Stimulated activated CD4-positive, alpha-beta T cell treated with anti-CD3 and anti-CD28 coated beads, TNF-alpha, amount 100 ng/mL, for 48 hours (primary cell): Measurements from ENCODE around the gene FRMD4B.
"Not testable (repeated sequence)": the region's sequence is repeated elsewhere in the genome, so short reads cannot be mapped to it uniquely, and the experiment has no call there.

Source experiments
- DNase-seq, 3 donors: peaks; one replicate each; pipeline ENCODE4 v3.0.0-alpha.2; 2020; ENCODE audit warnings: low read depth in 3 of 3

FRMD4B gene

DNA sequence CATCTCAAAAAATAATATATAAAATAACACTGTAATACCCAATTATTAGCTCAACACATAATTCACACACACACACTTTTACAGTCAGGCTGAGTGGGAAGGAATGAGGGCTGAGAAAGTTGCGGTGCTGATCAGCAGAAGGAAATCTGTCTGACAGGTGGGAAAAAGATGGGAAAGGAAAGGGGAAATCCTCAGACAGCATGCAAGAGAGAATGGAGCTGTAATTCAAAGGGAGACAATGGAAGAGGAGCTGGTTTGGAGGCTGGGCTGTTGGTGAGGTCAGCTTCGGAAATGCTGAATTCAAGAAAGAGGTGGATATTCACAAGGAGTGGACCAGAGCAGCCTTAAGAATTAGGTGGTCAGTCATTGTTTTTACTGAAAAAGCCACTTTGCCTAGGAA, 141.8 kb downstream of the FRMD4B start:
- DNase-seq: no peak

DNA sequence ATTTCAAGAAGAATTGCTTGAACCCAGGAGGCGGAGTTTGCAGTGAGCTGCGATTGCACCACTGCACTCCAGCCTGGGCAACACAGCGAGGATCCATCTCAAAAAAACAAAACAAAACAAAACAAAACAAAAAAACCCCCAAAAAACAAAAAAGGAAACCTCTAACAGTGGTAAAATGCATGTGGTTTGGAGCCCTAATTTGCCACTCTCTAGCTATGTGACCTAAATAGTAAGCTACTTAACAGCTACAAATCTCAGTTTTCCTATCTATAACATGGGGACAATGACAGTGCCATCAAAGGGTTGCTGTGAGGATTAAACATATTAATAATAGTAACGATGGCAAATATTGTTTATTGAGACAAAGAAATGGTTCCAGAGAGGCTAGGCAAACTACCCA, 144.1 kb downstream of the FRMD4B start:
- no peak for DNase-seq

DNA sequence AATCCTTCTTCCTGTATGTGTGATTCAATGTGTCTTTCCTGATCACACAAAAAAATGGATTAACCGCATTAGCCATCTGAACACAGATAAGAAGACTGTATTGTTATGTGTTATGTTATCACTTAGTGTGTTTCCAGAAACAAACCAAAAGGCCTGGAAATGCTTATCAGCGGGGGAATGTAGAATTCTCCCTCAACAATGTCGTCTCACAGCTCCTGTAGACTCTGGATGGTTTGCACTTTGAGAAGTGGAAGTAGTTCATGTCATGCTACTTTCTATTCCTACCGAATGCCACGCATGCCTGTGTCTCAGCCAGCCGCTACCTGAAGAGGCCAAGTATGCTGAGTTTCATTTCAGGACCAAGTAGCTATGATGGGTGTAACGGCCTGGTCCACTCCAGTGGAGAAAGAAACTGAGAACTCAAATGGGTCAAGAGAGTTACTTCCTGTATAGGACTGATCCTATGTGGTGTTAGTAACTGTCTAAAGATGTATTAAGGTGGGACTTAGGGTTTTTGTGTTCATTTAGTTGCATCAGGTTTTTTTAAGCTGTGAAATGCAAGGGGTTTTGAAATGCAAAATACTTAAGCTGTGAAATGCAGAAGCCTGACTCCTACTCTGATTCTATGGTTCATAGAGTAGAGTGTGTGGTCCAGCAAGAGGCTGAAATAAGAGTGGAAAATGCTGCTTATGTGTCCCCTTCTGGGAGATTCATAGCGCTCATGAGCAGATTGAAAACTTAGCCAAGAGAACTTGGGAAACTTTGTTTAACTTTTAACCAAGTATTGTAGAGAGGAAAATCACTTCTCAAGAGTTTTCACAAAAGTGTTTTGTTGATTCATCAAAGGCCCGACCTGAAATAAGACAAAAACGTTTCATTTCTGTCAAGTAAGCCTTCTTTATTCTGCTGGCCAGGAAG, 145.0 kb downstream of the FRMD4B start:
- no peak for DNase-seq

DNA sequence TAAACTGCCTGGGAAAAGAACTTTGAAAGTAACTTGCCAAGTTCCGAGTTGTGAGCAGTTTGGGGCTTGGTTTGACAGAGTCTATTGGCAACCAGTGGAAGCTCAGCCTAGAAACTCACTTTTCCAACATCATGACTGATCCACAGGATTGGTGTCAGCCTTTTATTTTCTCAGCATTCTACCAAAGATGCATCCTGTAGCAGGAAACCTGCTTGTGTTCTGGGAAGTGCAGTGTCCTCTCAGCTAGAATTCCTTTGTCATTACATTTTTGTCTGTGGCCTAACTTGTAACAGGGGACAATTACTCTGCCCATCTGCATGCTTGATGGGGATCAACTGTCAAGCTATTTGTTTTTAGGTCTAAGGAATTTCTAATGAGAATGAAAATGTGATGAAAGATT, 146.8 kb downstream of the FRMD4B start:
- DNase-seq: no peak

DNA sequence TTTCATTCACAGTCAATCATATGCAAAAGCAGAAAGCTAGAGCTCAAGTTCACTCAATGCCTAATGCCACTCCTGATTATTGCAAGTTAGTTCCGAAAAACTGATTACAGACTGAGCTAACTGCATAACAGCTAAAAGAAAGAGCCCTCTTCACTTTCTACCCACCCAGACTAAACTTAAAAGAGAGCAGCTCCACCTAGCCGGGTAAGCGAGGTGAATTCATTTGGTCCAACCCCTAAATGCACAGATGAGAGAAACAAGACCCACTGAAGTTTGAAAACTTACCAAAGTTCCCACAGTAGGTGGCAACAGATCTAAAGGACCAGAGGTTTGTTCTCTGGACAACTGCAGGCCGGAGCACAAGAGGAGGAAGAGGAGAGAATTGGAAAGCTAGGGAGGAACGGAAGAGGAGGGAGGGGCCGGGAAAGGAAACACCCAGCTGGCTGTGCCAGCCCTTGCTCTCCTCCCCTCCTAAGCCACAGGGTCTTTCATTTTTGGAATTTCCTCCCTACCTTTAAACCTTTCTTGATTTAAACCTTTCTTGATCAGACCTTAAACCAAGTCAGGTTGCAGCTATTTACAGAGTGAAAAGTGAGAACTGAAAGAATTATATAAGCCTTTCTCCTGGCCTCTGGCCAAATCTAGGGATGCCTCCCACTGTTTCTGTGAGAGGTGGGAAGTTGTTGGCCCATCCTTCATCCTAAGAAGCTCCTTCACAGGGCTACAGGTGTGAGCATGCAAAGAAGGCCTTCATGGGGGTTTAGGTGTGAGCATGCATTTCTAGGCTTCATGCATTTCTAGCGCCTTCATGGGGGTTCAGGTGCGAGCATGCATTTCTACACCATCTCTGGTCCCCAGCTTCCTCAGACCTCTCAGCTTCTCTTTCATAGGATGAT, 148.8 kb downstream of the FRMD4B start:
- no peak for DNase-seq

DNA sequence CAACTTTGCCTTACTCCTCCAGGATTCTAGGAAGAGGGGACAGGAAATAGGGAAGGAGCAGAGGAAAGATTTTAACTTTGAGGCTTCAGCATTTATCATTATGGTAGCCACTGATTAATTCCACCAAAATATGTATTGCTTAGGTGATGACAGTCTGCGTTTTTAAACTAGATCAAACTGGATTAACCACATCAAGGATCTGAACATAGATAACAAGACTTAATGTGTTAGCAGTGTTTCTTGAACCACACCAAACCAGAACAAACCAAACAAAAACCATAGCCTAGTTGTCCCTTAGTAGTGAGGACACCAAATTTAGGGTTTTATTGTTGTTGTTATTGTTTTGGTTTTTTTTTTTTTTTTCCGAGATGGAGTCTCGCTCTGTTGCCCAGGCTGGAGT, 150.0 kb downstream of the FRMD4B start:
- DNase-seq: no peak

DNA sequence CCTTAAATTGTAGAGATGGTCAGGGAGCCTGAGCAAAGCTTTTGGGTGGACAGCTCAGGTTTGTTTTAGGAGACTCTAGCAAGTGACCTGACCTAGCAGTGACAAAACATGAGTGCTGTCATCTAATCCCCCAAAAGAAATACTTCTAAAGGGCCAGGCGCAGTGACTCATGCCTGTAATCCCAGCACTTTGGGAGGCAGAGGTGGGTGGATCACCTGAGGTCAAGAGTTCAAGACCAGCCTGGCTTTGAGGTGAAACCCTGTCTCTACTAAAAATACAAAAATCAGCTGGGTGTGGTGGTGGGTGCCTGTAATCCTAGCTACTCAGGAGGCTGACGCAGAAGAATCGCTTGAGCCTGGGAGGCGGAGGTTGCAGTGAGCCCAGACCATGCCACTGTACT, 150.7 kb downstream of the FRMD4B start:
- not testable (repeated sequence) for DNase-seq

DNA sequence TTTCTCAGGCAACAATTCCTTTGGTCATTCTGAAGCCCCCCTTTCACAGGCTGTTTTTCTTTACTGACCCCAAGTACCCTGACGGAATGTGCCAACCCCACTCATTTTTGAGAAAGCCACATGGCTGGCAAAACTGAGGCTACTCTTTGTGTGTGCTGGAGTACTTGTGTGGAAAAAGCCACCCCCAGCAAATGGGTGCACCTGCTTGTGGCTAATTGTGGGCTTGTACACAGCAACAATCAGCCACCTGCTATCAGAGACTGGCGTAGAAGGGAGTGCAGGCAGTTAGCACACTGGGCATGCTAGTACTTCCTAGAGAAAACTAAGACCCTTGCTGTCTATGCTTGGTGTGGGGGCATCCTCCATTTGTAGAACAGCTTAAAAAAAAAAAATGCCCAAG, 153.4 kb downstream of the FRMD4B start:
- no peak for DNase-seq

DNA sequence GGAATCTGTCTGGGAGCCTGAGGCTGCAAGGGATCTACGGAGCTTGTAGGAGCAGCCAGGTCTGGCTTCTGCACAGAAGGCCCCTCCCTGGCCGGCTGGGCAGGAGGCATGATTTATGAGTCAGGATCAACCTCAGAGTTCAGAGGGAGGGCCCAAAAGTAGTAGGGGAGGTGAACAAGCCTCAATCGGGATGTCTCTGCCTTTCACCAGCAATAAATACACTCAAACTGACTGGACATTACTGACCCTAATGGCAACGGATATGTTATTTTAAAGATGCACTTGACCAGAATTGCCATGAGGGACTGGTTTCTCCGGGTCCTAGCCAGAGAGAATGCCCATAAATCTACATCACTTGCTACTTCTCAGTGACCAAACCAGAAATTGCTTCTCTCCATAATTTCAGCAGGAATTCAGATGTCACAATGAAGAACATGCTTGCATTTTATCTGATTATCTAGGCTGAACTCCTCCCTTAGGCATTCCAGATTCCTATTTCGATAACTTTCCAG, 153.9 kb downstream of the FRMD4B start:
- no peak for DNase-seq

DNA sequence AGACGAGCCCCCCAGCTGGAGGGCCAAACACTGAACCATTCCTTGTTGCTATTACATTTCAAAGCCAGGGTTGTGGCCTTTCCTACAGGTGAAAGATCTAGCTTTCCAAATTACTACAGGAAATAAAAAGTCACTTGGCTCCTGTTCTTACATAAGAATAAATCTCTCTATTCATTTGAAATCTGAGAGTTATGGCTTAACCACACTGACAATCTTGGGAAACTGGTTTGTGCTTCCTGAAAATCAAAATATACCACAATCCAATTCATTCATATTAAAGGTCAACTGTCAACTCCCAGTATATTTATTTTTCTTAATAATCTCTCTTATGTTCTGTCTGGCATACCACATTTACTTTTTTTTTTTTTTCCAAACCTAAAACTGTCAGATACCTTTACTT, 159.8 kb downstream of the FRMD4B start:
- DNase-seq: no peak

DNA sequence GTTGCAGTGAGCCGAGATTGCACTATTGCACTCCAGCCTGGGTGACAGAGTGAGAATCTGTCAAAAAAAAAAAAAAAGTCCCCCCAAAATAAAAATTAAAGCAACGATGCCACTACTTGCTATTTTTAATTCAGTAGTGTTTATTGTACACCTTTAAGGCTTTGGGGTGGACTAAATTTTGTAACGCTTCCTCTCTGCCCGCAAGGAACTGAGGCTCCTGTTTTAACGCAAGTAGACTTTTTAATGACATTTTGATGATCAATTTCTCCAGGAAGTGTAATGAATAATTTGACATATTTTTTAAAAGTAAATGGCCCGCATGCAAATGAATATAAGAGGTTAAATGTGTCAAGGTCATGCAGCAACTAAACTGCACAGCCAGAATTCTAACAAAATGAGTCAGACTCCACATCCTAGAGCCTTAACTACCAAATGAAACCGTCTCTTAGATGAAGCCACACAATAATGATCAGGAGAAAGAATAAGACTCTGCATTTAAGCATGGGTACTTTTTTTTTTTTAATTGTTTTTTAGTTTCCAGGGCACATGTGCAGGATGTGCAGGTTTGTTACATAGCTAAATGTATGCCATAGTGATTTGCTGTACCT, 166.7 kb downstream of the FRMD4B start:
- no peak for DNase-seq

DNA sequence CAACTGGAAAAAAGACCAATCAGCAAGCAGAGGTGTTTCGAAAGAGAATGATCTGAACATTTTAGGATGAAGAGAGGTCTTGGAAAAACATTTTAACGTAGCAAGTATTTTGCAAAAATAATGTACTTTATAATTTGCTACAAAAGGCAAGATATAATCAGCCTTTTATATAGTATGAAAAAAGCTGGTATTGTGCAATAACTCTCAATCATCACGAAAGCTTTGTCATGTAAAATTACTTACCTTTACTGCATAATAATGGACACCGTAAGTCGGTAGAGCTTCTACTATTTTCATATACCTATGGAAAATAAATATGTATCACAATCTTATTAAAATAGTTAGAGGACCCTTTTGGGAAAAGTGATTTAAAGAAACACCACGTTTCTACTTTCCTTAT, 167.8 kb downstream of the FRMD4B start:
- DNase-seq: no peak

DNA sequence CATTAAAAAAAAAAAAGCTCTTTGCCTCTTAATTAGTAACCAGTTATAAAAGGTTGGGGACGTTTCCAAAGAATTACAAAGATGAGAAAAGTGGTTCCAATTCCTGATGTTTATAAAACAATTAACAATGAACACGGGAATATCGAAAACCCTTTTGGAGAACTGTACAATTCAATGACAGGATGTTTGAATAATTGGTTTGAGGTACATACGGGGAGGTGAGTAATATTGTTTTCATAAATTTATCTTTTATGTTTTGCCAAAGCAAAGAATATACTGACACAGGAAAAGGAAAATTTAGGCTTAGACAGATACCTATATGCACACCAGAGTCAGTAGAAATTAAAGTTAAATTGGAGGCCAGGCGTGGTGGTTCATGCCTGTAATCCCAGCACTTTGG, 168.9 kb downstream of the FRMD4B start:
- DNase-seq: no peak

DNA sequence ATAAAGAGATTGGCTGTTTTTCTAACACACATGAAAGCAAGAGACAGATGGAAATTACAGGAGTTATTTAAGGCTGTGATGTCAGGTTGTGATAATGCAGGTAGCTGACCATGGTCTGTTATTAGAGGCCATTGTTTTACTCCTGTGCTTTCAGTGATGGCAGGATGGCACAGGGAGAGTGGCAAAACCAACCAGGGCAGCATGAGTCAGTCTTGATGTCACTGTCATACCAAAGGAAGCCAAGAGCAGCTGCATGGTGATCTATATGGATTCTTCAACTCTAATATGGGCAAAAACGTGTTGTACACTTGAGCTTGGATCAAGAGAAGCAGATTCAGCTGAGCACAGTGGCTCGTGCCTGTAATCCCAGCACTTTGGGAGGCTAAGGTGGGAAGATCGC, 171.6 kb downstream of the FRMD4B start:
- DNase-seq: no peak

DNA sequence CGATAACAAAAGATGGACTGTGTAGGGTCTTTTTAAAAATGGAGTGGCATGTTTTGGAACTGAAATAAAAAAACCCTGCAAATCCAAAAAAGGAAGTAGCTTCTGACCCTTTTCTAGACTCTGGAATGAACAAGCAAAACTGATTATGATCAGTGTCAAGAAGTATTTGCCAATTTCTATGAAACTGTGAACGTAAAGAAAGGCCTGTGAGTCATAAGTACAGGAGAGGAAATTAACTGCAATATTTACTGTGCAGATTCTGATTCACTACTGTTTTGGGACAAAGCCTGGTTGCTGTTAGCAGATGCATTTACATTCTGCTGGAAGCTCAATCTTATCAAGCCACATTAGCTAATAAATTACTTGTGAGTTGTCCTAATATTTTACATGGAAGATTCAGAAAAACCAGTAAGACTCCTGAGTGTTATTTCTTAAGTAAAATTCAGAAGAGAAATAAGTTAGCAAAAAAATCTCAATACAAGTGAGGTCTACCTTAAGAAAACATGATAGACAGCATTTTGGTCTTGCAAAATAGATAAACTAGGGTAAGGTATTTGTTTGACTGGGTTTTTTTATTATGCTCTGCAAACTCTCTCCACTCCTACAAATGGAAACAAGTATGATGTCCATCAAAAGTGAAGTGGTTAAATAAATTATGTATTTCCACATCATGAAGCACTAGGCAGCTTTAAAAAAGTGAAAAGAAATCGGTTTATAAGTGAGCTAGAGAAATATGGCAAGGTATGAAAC, 173.3 kb downstream of the FRMD4B start:
- DNase-seq: no peak

DNA sequence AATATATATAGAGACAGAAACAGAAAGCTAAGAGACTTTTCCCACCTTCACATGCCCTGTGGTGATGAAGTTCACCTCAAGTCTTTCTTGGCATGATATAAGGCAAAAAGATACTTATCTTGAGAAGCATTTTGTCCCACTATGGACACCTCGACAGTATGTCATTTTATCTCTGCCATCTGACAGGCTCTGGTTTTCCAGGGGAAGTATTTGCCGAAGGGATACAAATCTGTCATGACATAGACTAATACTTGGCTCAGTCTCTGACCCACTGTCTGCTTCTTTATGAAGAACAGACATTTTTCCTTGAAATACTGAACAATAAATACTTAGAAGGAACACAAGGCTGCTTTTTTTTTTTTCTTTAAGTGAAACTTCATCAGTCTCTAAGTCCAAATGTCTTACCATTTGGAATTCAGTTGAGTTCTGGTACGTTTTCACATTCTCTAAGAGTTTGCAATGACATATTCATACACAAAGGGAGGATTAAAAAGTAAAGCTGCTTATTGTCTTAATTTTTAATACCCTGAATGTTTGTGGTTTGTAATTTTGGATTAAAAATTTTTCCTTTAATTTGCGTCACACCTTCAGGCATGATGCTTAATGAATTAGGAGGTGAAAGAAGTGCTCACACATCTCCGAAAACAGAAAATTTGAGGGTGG, 175.7 kb downstream of the FRMD4B start:
- no peak for DNase-seq

DNA sequence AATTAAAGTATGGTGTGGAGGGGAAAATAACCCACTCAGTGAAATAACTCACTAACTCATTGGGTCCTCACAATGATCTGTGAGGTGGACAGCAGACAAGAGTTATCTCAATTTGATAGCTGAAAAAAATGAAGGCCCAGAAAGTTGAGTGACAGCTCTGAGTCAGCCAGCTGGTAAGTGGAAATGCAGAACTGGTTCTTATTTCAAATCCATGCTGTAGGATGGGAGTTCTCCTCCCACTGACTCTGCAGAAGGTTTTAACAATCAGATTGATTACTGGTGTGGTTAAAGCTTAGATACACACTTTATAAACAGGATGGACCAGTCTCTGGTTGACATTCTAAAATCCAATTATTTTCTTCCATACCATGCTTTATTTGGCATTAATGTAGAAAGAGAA, 176.5 kb downstream of the FRMD4B start:
- DNase-seq: no peak

DNA sequence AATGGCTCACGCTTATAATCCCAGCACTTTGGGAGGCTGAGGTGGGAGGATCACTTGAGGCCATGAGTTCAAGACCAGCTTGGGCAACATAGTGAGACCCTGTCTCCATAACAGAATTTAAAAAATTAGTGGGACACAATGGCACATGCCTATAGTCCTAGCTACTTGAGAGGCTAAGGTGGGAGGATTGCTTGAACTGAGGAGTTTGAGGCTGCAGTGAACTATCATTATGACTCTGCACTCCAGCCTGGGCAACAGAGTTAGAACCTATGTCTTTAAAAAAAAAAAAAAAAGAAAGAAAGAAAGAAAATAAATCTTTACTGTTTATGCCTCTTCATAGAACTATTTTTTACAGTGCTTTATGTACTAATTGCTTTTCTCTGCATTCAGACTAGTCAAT, 178.9 kb downstream of the FRMD4B start:
- DNase-seq: no peak

DNA sequence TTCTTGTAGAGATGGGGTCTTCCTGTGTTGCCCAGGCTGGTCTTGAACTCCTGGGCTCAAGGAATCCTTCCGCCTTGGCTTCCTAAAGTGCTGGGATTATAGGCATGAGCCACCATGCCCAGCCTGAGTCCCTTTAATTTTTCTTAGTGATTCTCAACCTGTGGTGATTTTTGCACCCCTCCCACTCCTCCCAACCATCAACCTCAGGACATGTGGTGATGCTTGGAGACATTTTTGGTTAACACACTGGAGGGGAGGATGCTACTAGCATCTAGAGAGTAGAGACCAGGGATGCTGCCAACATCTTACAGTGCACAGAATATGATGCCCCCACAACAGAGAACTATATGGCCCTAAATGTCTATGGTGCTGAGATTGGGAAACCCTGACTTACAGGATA, 180.5 kb downstream of the FRMD4B start:
- no peak for DNase-seq

DNA sequence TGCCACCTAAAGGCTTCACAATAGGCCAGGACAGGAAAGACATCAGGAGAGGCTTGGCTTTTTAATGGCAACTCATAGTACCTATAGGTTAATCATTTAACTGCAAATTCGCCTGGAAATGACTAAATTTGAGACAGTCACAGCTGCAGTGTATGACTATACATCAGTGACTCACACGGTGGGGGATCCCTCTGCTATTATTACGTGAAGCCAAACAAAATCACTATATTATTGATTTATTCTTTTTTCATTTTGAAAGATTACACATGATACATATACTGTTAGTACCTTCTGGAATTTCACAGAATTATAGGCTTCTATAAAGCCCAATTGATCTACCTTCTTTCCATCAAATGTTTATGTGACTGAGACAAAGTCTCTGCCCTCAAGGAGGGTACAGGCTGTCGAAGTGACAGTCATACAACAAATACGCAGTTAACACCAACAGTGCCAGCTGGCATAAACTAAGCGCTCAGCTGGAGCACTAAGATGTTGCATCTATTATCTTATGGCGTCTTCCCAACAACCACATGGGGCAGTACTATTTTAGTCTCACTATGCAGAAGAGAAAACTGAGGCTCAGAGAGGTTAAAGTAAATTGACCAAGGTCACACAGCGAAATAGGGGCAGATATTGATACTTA, 181.5 kb downstream of the FRMD4B start:
- DNase-seq: peak in 1 of 3 donors; percentile 56
